Suppressor macrophage (primary cell): Measurements from ENCODE around the gene ECM2.
A peak's percentile ranks its signal among the peaks of the same experiment; 100 is the strongest.

Source experiments
- DNase-seq, 4 experiments: peaks; one replicate each; pipeline ENCODE4 v3.0.0-alpha.2; 2020 to 2022

The ECM2 gene

DNA sequence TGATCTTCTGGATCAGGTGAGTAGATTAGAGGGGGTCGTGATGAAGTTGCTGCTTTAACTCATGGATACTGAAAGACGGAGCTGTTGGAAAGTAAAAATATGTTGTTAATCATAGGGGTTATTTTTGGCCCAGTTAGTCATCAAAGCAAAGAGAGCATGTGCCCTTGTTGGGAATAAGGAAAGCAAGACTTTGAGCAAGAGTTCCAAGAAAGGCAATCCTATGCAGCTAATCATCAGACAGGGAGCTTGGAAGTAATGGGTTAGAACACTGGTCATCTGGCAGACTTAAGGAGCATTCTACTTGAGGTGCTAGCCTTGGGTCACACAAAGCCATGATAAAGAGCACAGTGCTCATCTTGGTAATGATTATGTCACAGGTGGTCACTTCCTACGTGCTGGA lies 71.8 kb downstream of the ECM2 start:
- DNase-seq = peak in 2 of 4 experiments; percentile 5

DNA sequence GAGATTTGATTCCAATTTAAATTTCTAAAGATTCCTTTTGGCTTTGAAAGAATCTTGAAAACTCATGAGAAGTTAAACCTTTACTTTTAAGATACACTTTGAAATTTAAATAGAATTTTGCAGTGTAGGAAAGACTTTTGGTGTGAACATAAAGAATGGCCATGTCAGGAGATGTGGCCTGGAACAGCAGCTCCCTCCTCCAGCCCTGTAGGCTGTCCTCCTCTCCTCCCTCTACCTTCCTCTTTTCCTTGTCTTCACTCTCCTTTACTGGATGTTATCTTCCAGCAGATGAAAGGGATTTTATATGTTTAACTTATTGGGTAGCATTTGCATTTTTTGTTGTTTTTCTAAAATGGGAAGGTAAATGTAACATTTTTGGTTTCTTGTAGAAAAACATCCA lies 72.4 kb downstream of the ECM2 start:
- DNase-seq = no peak

DNA sequence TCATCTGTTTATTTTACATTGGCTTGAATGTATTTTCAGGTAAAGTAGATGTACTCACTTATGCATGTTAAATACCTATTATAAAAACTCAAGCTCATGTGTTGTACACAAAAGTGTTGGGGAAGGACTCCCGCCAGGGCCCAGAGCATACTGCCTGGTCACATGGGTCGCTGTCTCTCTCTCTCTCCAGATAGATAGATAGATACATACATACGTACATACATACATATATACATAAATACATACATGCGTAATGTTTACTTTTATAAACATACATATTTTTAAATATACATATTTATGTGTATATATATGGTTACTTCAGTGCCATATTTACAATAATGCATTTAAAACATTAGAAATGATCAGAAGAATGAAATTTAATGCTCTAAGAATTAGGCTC lies 78.2 kb downstream of the ECM2 start:
- DNase-seq = no peak

DNA sequence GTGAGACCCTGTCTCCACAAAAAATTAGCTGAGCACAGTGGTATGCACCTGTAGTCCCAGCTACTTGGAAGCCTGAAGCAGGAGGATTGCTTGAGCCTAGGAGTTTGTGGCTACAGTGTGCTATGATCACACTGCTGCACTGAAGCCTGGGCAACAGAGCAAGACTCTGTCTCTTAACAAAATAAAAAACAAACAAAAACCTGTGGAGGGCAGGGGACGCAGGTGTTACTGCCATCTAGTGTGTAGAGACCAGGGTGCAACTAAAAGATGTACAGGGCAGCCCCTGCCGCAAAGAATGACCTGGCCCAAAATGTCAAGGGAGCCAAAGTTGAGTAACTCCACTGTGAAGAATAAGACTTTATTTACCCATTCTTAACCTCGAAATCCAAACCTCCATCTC lies 80.6 kb downstream of the ECM2 start:
- no peak for DNase-seq

DNA sequence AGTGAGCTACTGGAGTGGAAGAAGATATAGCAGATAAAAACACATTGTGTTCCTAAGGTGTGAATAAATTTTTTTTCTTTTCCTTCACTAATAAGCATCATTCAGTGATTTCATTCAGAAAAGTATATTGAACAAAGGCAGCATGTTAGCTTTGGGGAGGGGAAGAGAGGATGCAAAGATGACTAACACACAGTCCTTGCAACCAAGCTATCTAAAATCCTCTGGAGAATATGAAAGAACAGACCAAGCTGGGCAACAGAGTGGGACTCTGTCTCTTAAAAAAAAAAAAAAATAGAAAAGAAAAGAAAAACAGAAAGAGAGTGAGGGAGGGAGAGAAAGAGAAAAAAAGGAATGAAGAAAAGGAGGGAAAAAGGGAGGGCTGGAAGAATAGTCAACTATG lies 89.3 kb downstream of the ECM2 start:
- no peak for DNase-seq
